ENCODE data around the gene ADSL. TPM values are rescaled to one million over a fixed set of nuclear protein-coding genes. Genes with fewer than 3 reads are reported as not detected.

The ADSL gene
- total and polyA plus RNA-seq, 9 of the 15 experiments (the other 6 are each of a cell fraction or from before 2014, with no cell fraction given), result 112 to 322 (median 146) TPM

DNA sequence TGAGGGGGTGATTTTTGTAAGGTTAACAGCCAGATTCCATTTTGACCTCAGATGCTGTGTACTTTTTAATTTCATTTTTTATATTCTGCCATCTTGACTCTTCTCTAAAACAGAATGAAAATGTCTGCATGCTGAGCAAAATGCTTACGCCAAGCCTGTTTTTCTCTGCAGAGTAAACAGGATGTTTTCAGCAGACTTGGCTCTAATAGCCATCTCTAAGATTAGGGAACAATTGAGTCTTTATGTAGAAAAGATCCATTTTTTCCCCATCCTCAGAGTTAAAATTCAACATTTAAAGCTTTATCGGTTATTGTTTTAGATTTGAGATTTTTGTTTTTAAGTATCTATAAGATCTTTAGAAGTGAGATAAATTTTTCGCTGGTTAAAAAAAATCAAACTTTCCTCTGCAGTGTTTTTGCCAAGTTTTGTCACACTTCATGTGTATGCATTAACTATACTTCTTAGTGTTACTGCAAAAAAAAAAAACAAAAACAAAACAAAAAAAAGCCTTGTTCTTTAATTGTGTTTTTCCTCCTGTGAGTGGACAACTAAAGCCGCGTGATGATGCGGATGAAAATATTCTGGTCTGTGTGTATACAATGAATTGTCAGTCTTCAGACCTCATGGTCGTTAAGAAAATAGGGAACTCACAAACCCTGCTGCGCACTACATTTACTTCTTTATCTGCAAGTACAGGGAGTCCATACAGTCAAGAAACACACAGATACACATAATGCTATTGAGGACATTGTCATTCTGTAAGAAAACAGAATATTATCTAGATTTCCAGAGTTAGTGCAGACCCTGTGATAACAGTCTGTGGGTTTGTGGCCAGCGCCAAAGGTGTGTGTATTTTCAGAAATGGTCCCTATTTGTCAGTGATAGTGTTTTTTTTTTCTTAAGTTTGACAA is 17.5 kb upstream of the ADSL start (continued):
- no peak for TF ChIP-seq MGA (IDR thresholded peaks at IDR 0.05)
- no peak for TF ChIP-seq SREBF2 (CRISPR knock-in tag; IDR thresholded peaks at IDR 0.05)
- TF ChIP-seq RREB1 (CRISPR knock-in tag; IDR thresholded peaks at IDR 0.05), result no peak
- TF ChIP-seq, protein P1, sequence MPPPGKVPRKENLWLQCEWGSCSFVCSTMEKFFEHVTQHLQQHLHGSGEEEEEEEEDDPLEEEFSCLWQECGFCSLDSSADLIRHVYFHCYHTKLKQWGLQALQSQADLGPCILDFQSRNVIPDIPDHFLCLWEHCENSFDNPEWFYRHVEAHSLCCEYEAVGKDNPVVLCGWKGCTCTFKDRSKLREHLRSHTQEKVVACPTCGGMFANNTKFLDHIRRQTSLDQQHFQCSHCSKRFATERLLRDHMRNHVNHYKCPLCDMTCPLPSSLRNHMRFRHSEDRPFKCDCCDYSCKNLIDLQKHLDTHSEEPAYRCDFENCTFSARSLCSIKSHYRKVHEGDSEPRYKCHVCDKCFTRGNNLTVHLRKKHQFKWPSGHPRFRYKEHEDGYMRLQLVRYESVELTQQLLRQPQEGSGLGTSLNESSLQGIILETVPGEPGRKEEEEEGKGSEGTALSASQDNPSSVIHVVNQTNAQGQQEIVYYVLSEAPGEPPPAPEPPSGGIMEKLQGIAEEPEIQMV (tag; conservative IDR thresholded peaks at IDR 0.05; ENCODE audit: low read depth), result no peak
- no peak for TF ChIP-seq ZNF436 (CRISPR knock-in tag; IDR thresholded peaks at IDR 0.05)
- no peak for TF ChIP-seq SMC3 (conservative IDR thresholded peaks at IDR 0.05; ENCODE audit: insufficient read depth, low read depth, low read length)

All from K562 (cell line).